ENCODE results near the gene GGA1.

DNA sequence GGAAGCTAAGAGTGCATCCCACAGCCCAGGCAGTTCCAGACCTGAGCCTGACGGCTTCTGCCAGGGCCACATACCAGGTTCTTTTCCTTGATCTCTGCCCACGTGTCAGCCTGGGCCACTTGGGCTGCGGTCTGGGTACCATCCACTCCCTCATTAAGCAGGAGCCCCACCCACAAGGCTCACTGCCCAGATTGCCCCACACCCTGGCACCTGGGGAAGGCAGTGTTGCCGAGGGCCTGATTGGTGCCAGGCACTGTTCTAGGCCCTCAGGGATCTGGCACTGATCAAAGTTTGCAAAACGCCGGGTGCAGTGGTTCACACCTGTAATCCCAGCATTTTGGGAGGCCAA is 15.4 kb downstream of the GGA1 start:
- TF ChIP-seq POLR2AphosphoS5 (IDR thresholded peaks at IDR 0.05) (no peak), CTCF (IDR thresholded peaks at IDR 0.05) (no peak), POLR2A (IDR thresholded peaks at IDR 0.05) (no peak)

Measured in prostate gland (tissue), 2 donors.